Trophoblast cell (in vitro differentiated cells and primary cell): ENCODE data around the gene ECE2.
A peak's percentile ranks its signal among the peaks of the same experiment; 100 is the strongest.

Source experiments
- DNase-seq, 2 donors: peaks; one replicate each; pipeline ENCODE4 v3.0.0-alpha.2; 2016
- H2AFZ ChIP-seq: 2 replicates; pipeline ENCODE4 v1.6.1; 2013; ENCODE audit warnings: low read length, moderate library complexity, mild to moderate bottlenecking; ENCODE audit not compliant: insufficient read depth, poor library complexity
- H2AK5ac ChIP-seq: 2 replicates; pipeline ENCODE4 v1.6.1; 2013; ENCODE audit warnings: mild to moderate bottlenecking, low read length
- H2BK120ac ChIP-seq: 2 replicates; pipeline ENCODE4 v1.6.1; 2013; ENCODE audit warnings: low read length, mild to moderate bottlenecking, moderate library complexity; ENCODE audit not compliant: insufficient read depth, poor library complexity
- H2BK12ac ChIP-seq: 2 replicates; pipeline ENCODE4 v1.6.1; 2013; ENCODE audit warnings: mild to moderate bottlenecking, low read length, moderate library complexity
- H2BK5ac ChIP-seq: 2 replicates; pipeline ENCODE4 v1.6.1; 2013; ENCODE audit warnings: low read length, low read depth, moderate library complexity, mild to moderate bottlenecking; ENCODE audit not compliant: poor library complexity
- H3K14ac ChIP-seq: 2 replicates; pipeline ENCODE4 v1.6.1; 2013; ENCODE audit warnings: mild to moderate bottlenecking, low read length
- H3K18ac ChIP-seq: 2 replicates; pipeline ENCODE4 v1.6.1; 2013; ENCODE audit warnings: mild to moderate bottlenecking, low read length
- H3K23ac ChIP-seq: 2 replicates; pipeline ENCODE4 v1.6.1; 2013; ENCODE audit warnings: low read length
- H3K27ac ChIP-seq: 2 replicates; pipeline ENCODE4 v1.5.1; 2013; ENCODE audit warnings: low read depth, mild to moderate bottlenecking, inconsistent platforms, low read length, moderate library complexity
- H3K27me3 ChIP-seq: 2 replicates; pipeline ENCODE4 v1.6.1; 2013; ENCODE audit warnings: inconsistent platforms, mild to moderate bottlenecking, low read length, moderate library complexity; ENCODE audit not compliant: insufficient read depth
- H3K36me3 ChIP-seq, 2 experiments: 1 replicate in 1 of 2; 2 replicates in 1 of 2; pipeline ENCODE4 v1.6.1; 2013; ENCODE audit warnings: low read length in 2 of 2, mild to moderate bottlenecking in 2 of 2, moderate library complexity in 1 of 2; ENCODE audit not compliant: insufficient read depth in 2 of 2, control insufficient read depth in 1 of 2
- H3K4ac ChIP-seq: 2 replicates; pipeline ENCODE4 v1.6.1; 2013; ENCODE audit warnings: low read depth, mild to moderate bottlenecking, low read length, moderate library complexity
- H3K4me1 ChIP-seq, 2 experiments: 1 replicate in 1 of 2; 2 replicates in 1 of 2; pipeline ENCODE4 v1.6.1; 2013; ENCODE audit warnings: low read length in 2 of 2, mild to moderate bottlenecking in 2 of 2, moderate library complexity in 1 of 2; ENCODE audit not compliant: insufficient read depth in 2 of 2, control insufficient read depth in 1 of 2
- H3K4me2 ChIP-seq: 2 replicates; pipeline ENCODE4 v1.6.1; 2013; ENCODE audit warnings: inconsistent platforms, mild to moderate bottlenecking, low read length, moderate library complexity
- H3K4me3 ChIP-seq: 2 replicates; pipeline ENCODE4 v1.5.1; 2013; ENCODE audit warnings: mild to moderate bottlenecking, low read depth, low read length, inconsistent platforms
- H3K79me1 ChIP-seq: one replicate; pipeline ENCODE4 v1.6.1; 2013; ENCODE audit warnings: low read length
- H3K79me2 ChIP-seq: 2 replicates; pipeline ENCODE4 v1.6.1; 2013; ENCODE audit warnings: low read length, mild to moderate bottlenecking; ENCODE audit not compliant: control insufficient read depth, insufficient read depth, poor library complexity
- H3K9ac ChIP-seq: 2 replicates; pipeline ENCODE4 v1.6.1; 2013; ENCODE audit warnings: mild to moderate bottlenecking, low read length
- H3K9me3 ChIP-seq: 2 replicates; pipeline ENCODE4 v1.6.1; 2013; ENCODE audit warnings: low read depth, mild to moderate bottlenecking, control low read depth, inconsistent platforms, low read length; ENCODE audit not compliant: insufficient read depth
- H4K12ac ChIP-seq: 2 replicates; pipeline ENCODE4 v1.6.1; 2013; ENCODE audit warnings: low read depth, mild to moderate bottlenecking, low read length, moderate library complexity
- H4K8ac ChIP-seq: 2 replicates; pipeline ENCODE4 v1.6.1; 2013; ENCODE audit warnings: low read depth, mild to moderate bottlenecking, low read length, moderate library complexity
- H4K91ac ChIP-seq: one replicate; pipeline ENCODE4 v1.6.1; 2013; ENCODE audit warnings: low read depth, mild to moderate bottlenecking, low read length, moderate library complexity
- WGBS: extraction: QIAGEN DNeasy Blood & Tissue Kit; methylation state at CpG from one replicate; pipeline ENCODE4 v1.1.7; 2013; ENCODE audit warnings: missing lambda C conversion rate; ENCODE audit not compliant: insufficient read length, insufficient coverage; ENCODE audit errors: extremely low coverage; 5-methylcytosine and 5-hydroxymethylcytosine counted together

Gene ECE2

DNA sequence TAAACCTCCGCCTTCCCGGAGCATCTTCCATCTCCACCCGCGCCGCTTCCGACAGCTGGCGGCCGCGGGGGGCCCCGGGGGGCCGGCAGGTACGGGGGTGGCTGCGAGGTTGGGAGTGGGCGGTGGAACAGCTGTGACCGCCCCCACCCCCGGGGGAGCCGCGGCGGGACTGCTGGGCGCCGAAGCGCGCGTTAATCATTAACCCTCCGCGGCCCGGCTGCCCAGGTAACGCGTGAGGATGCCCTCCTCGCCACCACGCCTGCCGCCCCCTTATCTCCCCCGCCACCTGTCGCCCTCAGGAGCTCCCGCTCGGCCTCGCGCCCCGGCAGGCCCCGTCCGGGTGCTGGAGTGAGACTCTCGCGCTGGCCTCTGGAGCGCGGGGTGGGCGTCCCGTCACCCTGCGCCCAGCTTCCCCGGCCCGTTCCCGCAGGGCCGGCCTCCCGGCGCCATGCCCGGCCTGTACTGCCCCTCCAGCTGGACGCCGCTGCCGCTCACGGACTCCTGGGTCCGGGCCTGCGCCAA lies 45.7 kb upstream of the ECE2 start:
- Histone ChIP-seq H2BK12ac (no peak overlapping the region), H4K91ac (no peak overlapping the region), H2AK5ac (no peak overlapping the region), H3K9me3 (peaks cover 2% of the 10 kb centered on the region), H4K8ac (no peak overlapping the region), H2AFZ (no peak overlapping the region), H3K27me3 (peaks cover 51% of the 10 kb centered on the region), H2BK120ac (no peak overlapping the region), H3K23ac (no peak overlapping the region), H3K18ac (no peak overlapping the region), H3K79me1 (no peaks in the 10 kb centered on the region), H3K4me3 (peak overlapping the region; percentile 25), H3K14ac (no peak overlapping the region), H3K9ac (no peak overlapping the region), H3K36me3 (no peaks in the 10 kb centered on the region), H3K4me2 (peak overlapping the region; percentile 37), H3K27ac (no peak overlapping the region), H3K4me1 (peaks cover 6% of the 10 kb centered on the region in 2 experiments), H4K12ac (no peak overlapping the region), H2BK5ac (no peak overlapping the region), H3K79me2 (no peaks in the 10 kb centered on the region), H3K4ac (no peak overlapping the region)
- DNase-seq, result no peak
- no CpG with 5 or more reads among the region's 61 CpGs for WGBS

DNA sequence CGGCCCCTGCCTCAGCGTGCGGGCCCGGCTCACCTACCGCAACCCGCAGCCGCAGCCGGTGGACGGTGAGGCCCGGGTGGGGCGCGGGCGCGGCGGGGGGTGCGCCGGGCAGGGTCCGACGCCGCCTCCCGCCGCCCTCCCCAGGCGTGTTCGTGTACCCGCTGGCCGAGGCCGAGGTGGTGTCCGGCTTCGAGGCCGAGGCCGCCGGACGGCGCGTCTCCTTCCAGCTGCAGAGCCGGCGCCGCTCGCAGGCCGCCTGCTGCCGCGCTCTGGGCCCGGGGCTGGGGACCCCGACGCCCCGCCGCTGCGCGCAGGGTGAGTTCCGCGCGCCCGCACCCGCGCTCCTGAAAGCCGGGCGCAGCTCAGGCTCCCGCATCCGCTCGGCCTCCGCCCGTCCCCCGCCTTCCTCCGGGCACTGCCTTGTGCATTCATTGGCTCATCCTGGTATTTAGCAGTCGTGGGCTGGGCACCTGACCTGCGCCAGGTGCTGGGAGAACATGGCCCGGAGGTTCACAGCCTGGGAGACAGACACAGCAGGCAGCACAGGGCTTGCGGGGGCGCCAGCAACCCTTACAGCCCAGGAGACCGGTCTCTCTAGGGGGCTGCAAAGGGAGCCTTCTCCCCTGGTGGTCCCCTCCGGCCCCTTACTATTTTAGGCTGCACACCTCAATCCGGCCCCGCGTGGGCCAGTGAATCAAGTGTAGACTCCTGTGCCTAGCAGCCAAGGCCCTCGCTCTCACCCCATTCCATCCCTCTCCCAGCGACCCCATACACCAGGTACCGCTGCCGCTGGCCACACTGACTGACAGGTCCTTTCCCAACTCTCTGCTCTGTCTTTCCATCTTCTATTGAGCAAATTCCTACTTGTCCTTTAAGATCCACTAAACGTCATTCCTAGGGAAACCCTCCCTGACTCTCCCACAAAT lies 45.0 kb upstream of the ECE2 start:
- H2AFZ ChIP-seq, result peak overlapping the region; percentile 40
- H3K4me2 ChIP-seq, result peak overlapping the region; percentile 37
- peak; percentile 37 to 77 for DNase-seq
- H3K27ac ChIP-seq, result no peak overlapping the region
- H4K8ac ChIP-seq, result no peak overlapping the region
- H3K36me3 ChIP-seq, result no peaks in the 10 kb centered on the region
- no peaks in the 10 kb centered on the region for H3K79me2 ChIP-seq
- H3K79me1 ChIP-seq, result no peaks in the 10 kb centered on the region
- H3K23ac ChIP-seq, result no peak overlapping the region
- no CpG with 5 or more reads among the region's 79 CpGs for WGBS
- H2AK5ac ChIP-seq, result no peak overlapping the region
- H3K4ac ChIP-seq, result no peak overlapping the region
- peaks cover 51% of the 10 kb centered on the region for H3K27me3 ChIP-seq
- peaks cover 6% of the 10 kb centered on the region in 2 experiments for H3K4me1 ChIP-seq
- no peak overlapping the region for H2BK5ac ChIP-seq
- no peak overlapping the region for H4K91ac ChIP-seq
- no peak overlapping the region for H3K4me3 ChIP-seq
- no peak overlapping the region for H3K14ac ChIP-seq
- no peak overlapping the region for H2BK12ac ChIP-seq
- H3K18ac ChIP-seq, result no peak overlapping the region
- H3K9me3 ChIP-seq, result peaks cover 2% of the 10 kb centered on the region
- no peak overlapping the region for H2BK120ac ChIP-seq
- no peak overlapping the region for H4K12ac ChIP-seq
- no peak overlapping the region for H3K9ac ChIP-seq

DNA sequence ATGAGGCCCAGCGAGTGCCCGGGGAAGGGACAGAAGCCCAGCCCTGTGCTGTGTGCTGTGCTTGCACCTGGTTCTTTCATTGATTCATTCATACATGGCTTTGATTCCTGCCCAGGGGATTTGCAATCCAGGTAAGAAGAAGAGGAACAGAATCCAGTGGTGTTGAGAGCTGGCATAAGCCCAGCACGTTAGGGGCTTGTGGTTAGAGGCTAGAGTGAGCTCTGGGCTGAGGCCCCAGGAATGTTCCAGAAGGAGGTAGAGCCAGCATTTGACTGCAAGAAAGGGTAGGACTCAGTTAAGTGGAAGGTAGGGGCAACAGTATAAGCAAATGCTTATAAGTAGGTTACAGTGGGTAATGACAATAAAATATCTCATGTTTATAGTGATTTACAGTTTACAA lies 44.2 kb upstream of the ECE2 start:
- peaks cover 51% of the 10 kb centered on the region for H3K27me3 ChIP-seq
- no peak overlapping the region for H3K9ac ChIP-seq
- WGBS, result no CpG with 5 or more reads among the region's 3 CpGs
- no peak overlapping the region for H3K18ac ChIP-seq
- H3K4me1 ChIP-seq, result peaks cover 6% of the 10 kb centered on the region in 2 experiments
- no peaks in the 10 kb centered on the region for H3K36me3 ChIP-seq
- no peak overlapping the region for H2BK120ac ChIP-seq
- no peak overlapping the region for H4K91ac ChIP-seq
- no peak overlapping the region for H4K8ac ChIP-seq
- no peak overlapping the region for H4K12ac ChIP-seq
- no peak for DNase-seq
- H3K79me1 ChIP-seq, result no peaks in the 10 kb centered on the region
- H3K4me2 ChIP-seq, result no peak overlapping the region
- no peak overlapping the region for H2BK12ac ChIP-seq
- no peak overlapping the region for H2BK5ac ChIP-seq
- H3K79me2 ChIP-seq, result no peaks in the 10 kb centered on the region
- H3K23ac ChIP-seq, result no peak overlapping the region
- no peak overlapping the region for H3K27ac ChIP-seq
- H3K14ac ChIP-seq, result no peak overlapping the region
- no peak overlapping the region for H3K4me3 ChIP-seq
- H3K4ac ChIP-seq, result no peak overlapping the region
- H2AK5ac ChIP-seq, result no peak overlapping the region
- no peak overlapping the region for H2AFZ ChIP-seq
- peaks cover 2% of the 10 kb centered on the region for H3K9me3 ChIP-seq

DNA sequence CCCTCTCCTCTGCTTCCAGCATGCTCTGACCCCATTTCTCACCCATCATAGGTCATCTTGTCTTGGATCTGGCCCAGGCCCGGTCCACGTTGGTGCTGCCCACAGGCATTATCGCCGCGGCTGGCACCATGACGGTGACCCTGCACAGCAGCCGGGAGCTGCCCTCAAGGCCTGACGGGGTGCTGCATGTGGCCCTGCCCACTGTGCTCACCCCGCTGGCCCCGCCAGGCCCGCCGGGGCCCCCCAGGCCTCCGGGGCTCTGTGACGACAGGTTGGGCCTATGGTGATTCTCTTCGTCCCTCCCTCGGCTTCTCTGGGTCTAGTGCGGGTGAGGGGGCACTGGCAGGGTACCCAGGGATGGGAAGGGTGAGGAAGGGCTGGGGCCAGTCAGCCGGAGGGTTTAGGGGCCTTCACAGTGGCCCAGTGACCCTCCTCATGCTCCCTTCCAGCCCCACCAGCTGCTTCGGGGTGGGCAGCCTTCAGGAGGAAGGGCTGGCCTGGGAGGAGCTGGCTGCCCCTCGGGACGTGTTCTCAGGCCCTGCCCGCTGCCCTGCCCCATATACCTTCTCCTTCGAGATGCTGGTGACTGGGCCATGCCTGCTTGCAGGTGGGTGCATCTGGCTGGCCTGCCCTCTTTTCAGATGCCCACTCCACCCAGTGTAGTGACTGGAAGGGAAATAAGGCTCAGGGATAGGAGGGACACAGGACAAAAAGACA lies 42.5 kb upstream of the ECE2 start:
- H3K23ac ChIP-seq, result no peak overlapping the region
- H2BK12ac ChIP-seq, result no peak overlapping the region
- no peak overlapping the region for H3K9ac ChIP-seq
- no peak overlapping the region for H2AFZ ChIP-seq
- no peak overlapping the region for H4K91ac ChIP-seq
- H4K8ac ChIP-seq, result no peak overlapping the region
- H3K9me3 ChIP-seq, result peaks cover 2% of the 10 kb centered on the region
- WGBS, result no CpG with 5 or more reads among the region's 23 CpGs
- no peak overlapping the region for H2BK5ac ChIP-seq
- H3K36me3 ChIP-seq, result no peaks in the 10 kb centered on the region
- peaks cover 46% of the 10 kb centered on the region for H3K27me3 ChIP-seq
- no peak overlapping the region for H3K4me2 ChIP-seq
- no peaks in the 10 kb centered on the region for H3K79me2 ChIP-seq
- no peak overlapping the region for H3K14ac ChIP-seq
- peaks cover 6% of the 10 kb centered on the region in 2 experiments for H3K4me1 ChIP-seq
- no peak overlapping the region for H3K4me3 ChIP-seq
- H3K27ac ChIP-seq, result no peak overlapping the region
- no peak for DNase-seq
- H3K79me1 ChIP-seq, result no peaks in the 10 kb centered on the region
- no peak overlapping the region for H3K4ac ChIP-seq
- H3K18ac ChIP-seq, result no peak overlapping the region
- no peak overlapping the region for H2AK5ac ChIP-seq
- H4K12ac ChIP-seq, result no peak overlapping the region
- H2BK120ac ChIP-seq, result no peak overlapping the region
